HK-2 (cell line): Measurements from ENCODE around the gene RASAL3.
"Not testable (repeated sequence)": the region's sequence is repeated elsewhere in the genome, so short reads cannot be mapped to it uniquely, and the experiment has no call there.

Source experiments
- DNase-seq: peaks from one replicate; pipeline ENCODE4 v3.0.0-alpha.2; 2018; ENCODE audit not compliant: unreplicated experiment

The RASAL3 gene

DNA sequence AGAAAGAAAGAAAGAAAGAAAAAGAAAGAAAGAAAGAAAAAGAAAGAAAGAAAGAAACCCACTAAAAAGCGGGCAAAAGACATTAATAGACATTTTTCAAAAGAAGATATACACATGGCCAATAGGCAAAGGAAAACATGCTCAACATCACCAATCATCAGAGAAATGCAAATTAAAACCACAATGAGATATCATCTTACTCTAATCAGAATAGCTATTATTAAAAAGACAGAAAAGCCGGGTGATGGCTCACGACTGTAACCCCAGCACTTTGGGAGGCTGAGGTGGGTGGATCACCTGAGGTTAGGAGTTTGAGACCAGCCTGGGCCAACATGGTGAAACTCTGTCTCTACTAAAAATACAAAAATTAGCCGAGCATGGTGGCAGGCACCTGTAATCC is 9.5 kb upstream of the RASAL3 start:
- not testable (repeated sequence) for DNase-seq

DNA sequence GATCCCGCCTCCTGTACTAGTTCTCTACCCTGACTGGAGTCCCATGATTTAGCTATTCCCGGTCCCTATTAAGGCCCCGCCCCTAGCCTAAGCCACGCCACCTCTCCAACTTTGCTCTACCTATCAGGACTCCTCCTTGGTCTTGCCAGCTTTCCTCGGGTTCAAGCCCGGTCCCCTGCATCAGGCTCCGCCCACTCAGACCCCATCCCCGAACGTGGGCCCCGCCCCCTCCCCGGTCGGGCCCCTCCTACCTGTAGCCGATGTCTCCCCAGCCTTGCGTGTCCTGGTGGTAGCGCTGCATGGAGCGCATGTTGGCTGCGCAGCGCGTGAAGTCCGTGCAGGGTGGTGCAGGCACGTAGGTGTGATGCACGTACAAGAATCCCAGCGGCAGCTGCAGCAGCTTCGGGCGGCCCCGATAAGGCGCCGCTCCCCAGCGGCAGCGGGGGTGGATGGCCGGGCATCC is 7.3 kb upstream of the RASAL3 start:
- no peak for DNase-seq

DNA sequence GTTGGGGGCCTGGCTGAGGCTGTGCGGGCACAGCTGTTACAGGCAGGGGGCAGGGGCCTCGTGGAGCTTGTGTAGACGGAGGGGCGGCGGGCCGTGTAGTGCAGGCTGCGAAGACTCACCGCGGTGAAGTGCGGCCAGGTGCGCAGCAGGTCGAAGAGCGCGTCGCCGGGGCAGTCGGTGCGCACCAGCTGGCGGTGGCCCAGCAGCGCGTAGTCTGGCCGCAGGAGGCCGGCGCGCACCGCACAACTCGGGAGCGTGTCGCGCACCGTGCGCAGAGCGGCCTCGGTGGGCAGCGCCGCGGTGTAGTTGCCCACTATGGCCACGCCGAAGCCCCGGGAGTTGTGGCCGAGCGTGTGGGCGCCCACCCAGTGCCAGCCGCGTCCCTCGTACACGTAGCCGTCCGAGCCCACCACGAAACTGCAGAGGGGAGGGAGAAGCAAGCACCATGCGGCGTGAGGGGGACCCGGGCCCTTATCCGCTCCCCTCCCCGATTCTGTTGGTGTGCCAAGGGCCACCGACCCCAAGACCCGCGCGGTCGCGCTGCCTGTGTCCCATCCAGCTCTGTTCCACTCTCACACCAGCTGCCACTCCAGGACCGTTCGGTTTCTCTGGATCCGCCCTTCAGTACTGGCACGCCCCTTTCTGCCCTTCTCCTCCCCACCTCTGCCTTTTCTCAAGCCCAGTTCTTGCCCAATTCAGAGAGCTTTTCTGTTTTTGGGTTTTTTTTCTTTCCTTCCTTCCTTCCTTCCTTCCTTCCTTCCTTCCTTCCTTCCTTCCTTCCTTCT is 5.4 kb upstream of the RASAL3 start:
- no peak for DNase-seq

DNA sequence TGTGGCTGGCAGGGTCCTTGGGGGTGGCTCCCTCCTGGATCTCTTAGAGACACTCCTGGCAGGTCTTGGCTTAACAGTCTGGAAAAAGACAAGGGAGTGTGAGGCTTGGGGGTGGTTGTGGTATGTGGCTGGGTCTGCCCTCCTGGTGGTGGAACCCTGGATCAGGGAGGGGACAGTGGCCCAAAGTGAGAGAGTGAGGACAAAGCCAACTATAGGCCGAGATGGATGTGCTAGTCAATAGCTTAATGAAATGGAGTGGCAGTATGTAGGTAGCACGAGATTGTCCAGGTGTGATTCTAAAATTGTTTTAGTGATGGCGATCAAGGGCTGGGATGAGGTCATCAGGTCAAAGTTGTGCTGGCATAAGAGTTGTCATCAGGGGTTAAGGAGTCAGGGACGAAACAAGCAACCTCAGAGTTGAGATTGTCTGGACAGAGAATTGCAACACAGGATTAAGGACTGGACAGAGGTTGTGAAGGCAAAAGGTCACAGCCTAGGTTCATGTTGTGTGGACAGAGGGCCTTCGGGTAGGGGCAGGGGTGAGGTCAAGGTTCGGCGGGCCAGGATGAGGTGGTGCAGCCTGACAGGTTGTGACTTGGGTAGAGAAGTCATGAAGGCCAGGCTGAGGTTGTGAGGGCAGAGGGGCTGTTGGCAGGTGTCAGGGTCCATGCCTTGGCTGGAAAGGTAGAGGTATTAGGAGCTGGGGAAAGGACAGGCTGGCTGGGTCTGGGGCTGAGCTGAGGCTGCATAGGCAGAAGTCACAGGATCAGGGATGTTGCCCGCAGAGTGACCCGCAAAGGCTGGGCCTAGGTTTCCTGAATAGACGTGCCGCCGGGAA is 4.5 kb upstream of the RASAL3 start:
- no peak for DNase-seq

DNA sequence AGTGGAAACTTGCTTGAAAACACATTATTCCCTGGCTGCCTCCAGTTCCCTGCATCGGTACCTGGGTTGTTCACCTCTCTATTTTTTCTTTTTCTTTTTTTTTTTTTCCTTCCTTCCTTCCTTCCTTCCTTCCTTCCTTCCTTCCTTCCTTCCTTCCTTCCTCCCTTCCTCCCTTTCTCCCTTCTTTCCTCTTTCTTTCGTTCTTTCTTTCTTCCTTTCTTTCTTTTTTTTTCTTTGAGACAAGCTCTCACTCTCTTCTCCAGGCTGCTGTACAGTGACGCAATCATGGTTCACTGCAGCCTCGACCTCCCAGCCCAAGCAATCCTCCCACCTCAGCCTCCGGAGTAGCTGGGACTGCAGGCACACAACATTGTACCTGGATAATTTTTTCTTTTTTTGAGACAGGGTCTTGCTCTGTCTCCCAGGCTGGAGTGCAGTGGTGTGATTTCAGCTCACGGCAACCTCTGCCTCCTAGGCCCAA is 3.4 kb upstream of the RASAL3 start:
- no peak for DNase-seq

DNA sequence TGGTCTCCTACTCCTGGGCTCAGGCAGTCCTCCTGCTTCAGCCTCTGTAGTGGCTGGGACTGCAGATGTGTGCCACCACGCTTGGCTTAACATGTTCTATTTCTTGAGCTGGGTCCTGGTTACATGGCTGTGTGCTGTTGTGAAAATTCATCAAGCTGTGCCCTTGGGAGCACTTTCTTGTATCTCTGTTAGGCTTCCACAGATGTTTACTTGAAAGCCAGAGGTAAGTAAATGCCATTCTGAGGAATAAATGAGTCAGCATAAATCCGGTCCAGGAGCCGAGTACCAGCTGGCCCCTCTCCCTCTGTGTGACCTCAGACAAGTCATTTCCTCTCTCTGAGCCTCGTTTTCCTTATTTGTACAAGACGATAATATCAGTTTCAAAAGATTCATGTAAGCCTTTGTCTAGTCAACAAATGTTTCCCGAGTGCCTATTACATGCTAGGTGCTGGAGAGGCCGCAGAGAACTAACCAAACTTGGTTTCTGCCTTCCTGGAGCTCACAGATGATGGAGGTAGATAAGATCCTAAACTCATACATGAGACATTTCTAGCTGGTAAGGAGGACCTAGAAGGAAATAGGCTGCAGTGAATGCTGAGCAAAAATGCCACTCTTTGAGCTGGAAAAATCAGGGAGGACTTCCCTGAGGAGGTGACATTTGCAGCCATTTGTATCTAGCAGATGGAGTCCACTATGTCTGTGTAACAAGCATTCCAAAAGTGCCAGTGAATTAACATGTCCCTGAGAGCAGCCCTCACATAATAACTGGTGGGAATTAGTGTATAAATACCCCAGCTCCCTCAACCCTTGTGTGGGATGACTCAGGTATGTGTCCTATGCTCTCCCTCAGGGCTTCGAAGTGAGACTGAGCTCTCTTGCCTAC is 2.7 kb upstream of the RASAL3 start:
- DNase-seq = no peak

DNA sequence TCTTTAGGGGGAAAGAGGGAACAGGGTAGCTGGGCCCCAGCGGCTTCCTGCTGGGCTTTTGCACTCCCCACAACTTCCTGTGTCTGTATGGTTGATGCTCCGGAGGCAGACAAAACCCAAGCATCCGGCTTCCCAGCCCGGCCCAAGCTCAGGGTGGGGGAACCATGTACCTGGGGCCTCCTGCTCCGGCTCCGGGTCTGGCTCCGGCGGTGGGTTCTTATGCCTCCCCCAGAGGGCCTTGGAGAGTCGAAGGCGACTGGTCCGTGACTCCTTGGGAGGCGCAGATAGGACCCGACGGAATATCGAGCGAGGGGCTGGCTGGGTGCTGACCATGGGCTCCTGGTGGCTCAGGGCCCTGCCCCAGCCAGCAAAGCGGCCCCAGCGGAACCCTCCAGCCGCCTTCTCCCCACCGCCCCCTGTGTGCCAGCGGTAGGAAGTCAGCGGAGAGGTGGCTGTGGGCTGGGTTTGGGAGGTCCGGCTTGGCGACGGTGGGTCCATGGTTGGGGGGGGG is 428 bp downstream of the RASAL3 start:
- no peak for DNase-seq

DNA sequence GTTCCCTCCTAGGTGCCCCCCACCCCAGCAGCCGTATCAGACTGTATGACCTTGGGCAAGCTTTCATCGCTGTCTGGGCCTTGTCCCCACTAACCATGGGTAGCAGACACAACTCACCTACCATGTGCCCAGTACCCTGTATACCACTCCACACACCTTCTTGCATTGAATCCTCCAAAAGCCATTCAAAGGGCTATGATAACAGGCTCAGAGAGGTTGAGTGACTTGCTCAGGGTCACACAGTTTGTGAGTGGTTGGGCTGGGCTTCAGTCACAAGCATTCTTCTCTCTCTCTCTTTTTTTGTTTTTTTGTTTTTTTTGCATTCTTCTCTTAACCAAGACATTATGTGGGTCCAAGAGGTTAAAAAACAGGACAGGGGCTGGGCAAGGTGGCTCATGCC is 2.6 kb downstream of the RASAL3 start:
- DNase-seq = no peak

DNA sequence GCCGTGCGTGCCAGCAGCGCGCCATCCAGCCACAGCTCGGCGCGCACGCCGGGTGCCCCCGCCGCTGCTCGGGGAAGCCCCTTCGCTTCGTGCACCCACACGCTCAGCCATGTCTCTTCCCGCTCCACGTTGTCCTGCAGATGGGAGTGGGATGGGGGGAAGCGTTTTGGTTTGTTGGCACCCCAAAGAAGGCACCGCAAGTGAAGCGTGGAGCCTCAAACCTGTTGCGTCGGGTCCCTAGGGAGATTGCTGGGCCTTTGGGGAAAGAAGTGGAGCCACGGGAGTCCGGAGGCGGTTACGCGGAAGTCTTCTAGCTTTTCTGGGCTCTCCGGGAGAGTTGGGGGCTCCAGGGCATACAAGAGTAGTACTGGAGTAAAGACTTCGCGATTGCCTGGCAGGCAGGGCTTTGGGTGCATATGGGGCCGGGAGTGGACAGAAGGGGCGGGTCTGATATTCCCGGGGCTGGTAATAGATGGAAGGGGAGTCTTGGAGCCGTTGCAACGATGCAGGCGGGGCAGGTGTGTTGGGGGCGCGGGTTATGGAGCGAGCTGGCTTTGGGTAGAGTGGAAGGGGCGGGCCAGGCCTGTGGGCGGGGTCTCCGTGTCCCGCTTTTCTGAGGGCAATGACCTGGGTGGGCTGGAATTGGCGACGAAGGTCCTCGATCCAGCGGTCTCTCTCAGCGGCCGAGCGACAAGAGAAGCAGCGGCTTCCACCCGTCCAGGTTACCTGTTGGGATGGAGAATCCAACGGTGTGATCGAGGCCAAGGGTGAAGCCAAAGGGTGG is 6.5 kb downstream of the RASAL3 start:
- no peak for DNase-seq

DNA sequence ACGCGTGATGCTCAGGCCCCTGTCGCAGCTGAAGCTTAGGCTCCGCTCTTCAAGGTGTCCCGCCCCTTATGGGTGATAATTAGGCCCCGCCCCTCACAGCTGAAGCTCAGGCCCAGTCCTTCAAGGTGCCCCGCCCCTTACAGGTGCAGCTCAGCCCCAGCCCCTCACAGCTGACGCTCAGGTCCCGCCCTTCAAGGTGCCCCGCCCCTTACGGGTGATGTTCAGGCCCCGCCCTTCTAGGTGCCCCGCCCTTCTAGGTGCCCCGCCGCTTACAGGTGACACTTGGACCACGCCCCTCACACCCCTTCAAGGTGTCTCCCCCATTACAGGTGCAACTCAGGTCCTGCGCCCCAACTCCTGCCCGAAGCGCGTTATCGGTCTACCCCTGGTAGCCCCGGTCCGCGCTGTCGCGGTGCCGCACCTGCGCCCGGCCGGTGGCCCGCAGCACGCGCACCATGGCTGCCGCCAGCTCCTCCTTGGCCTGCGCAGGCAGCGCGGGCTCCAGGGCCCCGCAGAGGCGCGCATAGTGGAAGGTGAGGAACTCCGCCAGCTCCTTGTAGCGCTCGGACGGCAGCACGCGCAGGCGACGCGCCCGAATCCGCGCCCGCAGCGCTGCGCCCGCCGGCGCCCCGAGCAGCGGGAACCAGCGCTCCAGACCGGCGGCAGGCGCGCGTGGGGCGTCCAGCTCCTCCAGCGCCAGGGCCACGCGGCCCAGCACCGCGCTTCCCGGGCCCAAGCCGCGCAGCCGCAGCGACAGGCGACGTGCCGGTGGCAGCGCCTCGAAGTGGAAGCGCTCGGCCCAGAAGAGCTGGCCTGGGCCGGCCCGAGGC is 7.3 kb downstream of the RASAL3 start:
- DNase-seq = no peak

DNA sequence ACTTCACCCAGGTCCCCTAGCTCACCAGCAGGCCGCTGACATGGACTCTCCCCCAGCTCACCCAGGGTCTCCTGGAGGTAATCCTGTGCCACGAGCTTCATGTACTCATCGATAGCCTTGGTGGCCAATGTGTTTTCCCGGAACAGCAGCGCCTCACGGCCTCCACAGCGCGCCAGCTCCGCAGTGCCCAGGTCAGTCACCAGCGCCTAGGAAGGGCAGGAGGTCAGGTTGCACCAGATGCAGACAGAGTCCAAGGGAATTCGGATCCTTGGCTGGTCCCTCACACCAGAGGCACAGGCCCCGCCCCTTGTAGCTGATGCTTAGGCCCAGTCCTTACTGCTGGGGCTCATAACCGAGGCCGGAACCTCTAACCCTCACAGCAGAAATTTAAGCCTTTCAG is 7.9 kb downstream of the RASAL3 start:
- no peak for DNase-seq

DNA sequence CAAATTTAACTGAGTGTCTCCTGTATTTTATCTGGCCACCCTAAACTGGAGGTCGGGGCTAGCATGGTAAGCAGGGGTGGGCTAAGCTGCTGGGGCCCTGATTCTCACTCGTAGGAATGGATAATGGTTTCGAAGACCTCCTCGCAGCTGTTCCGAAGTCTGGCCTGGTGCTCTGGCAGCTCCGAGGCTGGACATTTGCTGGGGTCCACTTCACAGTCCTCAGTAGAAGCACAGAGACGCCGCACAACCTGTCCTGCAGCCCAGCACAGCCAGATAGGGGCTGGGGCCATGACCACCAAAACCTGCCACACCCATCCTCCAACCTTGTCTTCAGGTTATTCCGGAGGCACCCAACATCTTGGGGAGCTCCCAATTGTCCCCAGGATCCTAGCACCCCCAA is 8.3 kb downstream of the RASAL3 start:
- DNase-seq = no peak

DNA sequence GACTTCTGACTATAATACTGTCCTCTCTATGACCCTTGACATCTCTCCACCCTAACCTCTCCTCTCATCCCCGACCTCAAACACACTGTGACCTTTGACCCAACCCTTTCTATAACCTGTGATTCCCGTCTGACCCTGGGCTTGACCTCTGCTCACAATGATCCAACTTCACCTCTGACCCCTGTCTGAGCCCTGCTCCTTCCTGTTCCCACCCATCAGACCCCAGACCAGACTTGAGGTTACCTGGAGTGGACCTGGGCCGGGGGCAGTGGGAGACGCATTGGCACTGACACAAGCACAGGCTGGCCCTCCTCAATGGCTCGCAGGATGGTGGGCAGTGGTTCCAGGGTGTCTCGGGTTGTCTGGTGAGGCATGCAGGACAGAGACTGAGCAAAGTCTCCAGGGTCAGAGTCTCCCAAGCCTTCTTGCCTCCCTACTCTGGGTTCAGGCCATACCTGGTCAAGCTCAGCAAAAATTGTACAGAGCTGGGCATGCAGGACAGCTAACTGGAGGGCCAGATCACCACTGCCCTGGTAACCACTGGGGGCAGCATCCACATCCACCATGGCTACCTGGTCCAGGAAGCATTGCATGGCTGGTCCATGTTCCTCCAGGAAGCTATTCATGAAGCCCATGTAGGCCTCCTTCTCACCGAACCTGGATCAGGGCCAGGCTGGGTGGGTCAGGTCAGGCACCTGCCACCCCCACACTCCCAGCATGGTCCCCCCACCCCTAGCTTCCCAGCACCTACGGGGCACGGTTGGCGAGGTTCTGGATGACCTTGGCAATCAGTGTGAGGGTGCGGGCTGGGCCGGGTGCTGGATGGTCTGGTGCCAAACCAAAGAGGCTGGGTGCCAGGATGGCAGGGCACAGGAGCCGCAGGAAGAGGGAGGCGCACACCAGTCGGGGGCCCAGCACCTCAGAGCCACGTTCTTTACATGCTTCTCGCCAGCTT is 10.2 kb downstream of the RASAL3 start:
- no peak for DNase-seq

DNA sequence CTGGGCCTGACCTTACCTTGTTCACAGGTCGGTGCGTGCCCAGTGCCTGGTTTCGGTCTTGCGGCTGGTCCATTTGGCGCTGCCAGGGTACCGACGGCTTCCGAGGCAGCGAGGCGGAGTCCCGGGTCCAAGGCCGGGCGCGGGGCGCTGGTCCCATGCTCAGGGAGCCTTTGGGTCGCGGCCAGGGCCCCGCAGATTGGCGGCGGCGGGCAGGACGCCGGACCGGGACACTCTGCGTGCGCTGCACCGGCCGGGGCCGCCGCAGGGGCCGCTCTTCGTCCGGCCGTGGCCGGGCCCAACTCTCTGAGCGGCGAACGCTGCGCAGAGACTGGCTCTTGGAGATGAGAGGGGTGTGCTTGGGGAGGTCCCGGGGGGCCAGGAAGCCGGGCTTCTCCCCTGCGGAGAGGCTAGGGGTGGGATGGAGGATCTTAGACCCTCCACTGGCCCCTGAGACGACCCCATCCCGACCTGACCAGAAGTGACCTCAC is 11.2 kb downstream of the RASAL3 start:
- DNase-seq = no peak

DNA sequence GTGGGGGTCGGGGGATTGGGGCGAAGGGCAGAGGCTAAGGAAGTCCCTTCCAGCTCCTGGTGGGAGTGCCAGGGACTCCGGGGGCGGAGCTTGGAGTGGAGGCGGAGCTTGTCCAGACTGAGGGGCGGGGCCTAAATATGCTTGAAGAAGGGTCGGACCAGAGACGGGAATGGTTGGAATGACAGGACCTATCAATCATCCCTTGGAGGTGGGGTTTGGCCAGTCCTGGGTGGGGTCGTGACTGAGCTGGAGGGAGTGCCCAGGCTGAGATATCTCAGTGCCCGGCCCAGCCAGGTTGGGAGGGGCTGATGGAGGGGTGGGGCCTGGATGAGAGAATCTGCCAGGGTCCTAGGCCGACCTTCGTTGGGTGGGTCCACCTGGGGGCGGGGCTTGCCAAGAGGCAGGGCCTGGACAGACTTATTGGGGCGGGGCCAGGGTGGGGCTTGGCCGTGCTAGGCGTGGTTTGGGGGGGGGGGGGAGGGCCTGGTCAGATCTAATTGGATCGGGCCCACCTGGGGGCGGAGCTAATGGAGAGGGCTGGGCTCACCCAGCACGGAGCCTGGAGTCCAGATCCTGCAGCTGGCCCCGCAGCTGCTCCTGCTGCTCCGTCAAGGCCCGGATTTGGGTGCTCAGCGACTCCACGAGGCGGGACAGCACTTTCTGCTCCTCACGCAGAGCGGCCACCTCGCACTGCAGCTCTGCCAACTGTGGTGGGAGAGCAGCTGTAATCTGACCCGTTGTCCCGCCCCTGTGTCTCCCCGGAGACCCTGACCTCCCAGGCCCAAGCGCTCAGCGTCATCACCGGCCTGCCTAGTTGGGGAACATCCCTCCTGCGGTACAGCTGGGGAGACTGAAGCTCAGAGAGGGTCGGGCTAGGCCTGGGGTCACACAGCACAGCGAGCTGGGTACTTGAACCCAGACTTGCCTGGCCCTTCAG is 12.0 kb downstream of the RASAL3 start:
- DNase-seq = no peak

DNA sequence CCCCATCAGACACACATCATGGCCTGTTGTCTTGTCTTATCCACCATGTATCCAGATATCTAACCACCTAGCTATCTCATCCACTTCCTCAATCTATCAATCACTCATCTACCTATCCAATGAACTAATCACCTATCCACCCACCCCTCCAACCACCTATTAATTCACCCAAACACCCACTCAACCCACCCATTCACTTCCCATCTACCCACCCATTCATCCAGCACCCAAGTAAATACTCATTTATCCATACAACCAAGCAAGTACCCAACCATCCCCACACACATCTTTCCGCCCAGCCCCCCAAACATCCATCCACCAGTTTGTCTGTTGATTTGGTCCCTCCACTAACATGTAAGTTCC is 13.8 kb downstream of the RASAL3 start:
- no peak for DNase-seq
